A673 (cell line): ENCODE data around the gene PIK3R1. TPM values are rescaled to one million over a fixed set of nuclear protein-coding genes. Genes with fewer than 3 reads are reported as not detected.
A peak's percentile ranks its signal among the peaks of the same experiment; 100 is the strongest.

Experiments used
- BruUV-seq: library from RNA; stranded (reverse); fragments of 400-500 nt; replicated peaks from 2 replicates; lab custom pipeline; 2021; lab: Mats Ljungman, UMichigan
- CTCF ChIA-PET: fragments of 300-600 bp; sonication (Branson Sonifier 250); formaldehyde crosslinking; loops from one replicate; lab custom pipeline; 2022; ENCODE audit warnings: antibody characterized with exemption; lab: Charles Lee
- POLR2A ChIA-PET: fragments of 300-600 bp; sonication (Branson Sonifier 250); formaldehyde crosslinking; loops from one replicate; lab custom pipeline; 2022; ENCODE audit warnings: antibody characterized with exemption; ENCODE audit not compliant: low non-redundant PET; lab: Charles Lee
- DNase-seq: peaks from one replicate; pipeline ENCODE4 v3.0.0-alpha.2; 2015; ENCODE audit warnings: low spot score
- H3K27ac ChIP-seq: fragments of 200-600 bp; sonication (generic); 2 replicates; pipeline ENCODE4 v1.5.1; 2016; ENCODE audit warnings: mixed run types, low read depth, mild to moderate bottlenecking, mixed read lengths, antibody characterized with exemption, low read length; ENCODE audit not compliant: poor library complexity, severe bottlenecking
- H3K27me3 ChIP-seq: fragments of 200-600 bp; sonication (generic); replicated peaks from 2 replicates; pipeline ENCODE4 v1.6.1; 2017; ENCODE audit warnings: mixed run types, low read depth, mild to moderate bottlenecking, mixed read lengths, antibody characterized with exemption, low read length; ENCODE audit not compliant: insufficient read depth, poor library complexity
- H3K36me3 ChIP-seq: fragments of 200-600 bp; sonication (generic); 2 replicates; pipeline ENCODE4 v1.6.1; 2016; ENCODE audit warnings: mixed run types, mild to moderate bottlenecking, mixed read lengths, antibody characterized with exemption, low read length; ENCODE audit not compliant: insufficient read depth, poor library complexity, severe bottlenecking
- H3K4me1 ChIP-seq: fragments of 200-600 bp; sonication (generic); 2 replicates; pipeline ENCODE4 v1.6.1; 2017; ENCODE audit warnings: mixed run types, mild to moderate bottlenecking, mixed read lengths, antibody characterized with exemption, low read length; ENCODE audit not compliant: insufficient read depth, poor library complexity, severe bottlenecking
- H3K4me3 ChIP-seq: fragments of 200-600 bp; sonication (generic); 2 replicates; pipeline ENCODE4 v1.5.1; 2016; ENCODE audit warnings: low read depth, mixed run types, mild to moderate bottlenecking, mixed read lengths, low read length; ENCODE audit not compliant: poor library complexity, severe bottlenecking
- H3K9me3 ChIP-seq: fragments of 200-600 bp; sonication (generic); 2 replicates; pipeline ENCODE4 v1.6.1; 2016; ENCODE audit warnings: mixed run types, low read depth, mild to moderate bottlenecking, mixed read lengths, antibody characterized with exemption, low read length; ENCODE audit not compliant: poor library complexity, severe bottlenecking
- EZH2 ChIP-seq: fragments of 200-600 bp; sonication (generic); IDR thresholded peaks from 2 replicates; pipeline ENCODE4 v1.6.1; 2017; ENCODE audit warnings: borderline replicate concordance, low read depth, mild to moderate bottlenecking, mixed read lengths, antibody characterized with exemption, low read length; ENCODE audit not compliant: poor library complexity, severe bottlenecking
- intact Hi-C: fragments of 100-400 bp; cut with micrococcal nuclease; formaldehyde crosslinking; loops from one replicate; pipeline ENCODE4 v1.10.0; 2022; ENCODE audit not compliant: unreplicated experiment
- total RNA-seq: library from RNA; stranded (reverse); gene quantifications from 2 replicates; pipeline ENCODE4 v1.2.3, GENCODE V29; 2021
- TF ChIP-seq, protein P1 (sequence below): fragments of 300-800, 200-600 bp; sonication (generic); conservative IDR thresholded peaks from 2 replicates; pipeline ENCODE4 v1.5.1; 2017; ENCODE audit warnings: low read depth, mild to moderate bottlenecking, antibody characterized with exemption, low read length, moderate library complexity, mixed read lengths

Gene PIK3R1
- total RNA-seq, 1 experiment from 2014 or later = 57.9 TPM

GRCh38 chr5:68303754-68304420, 88.3 kb downstream of the PIK3R1 start:
- H3K27me3 ChIP-seq = no peaks in the 10 kb centered on the region
- no peak for TF ChIP-seq EZH2
- TF ChIP-seq, protein P1, sequence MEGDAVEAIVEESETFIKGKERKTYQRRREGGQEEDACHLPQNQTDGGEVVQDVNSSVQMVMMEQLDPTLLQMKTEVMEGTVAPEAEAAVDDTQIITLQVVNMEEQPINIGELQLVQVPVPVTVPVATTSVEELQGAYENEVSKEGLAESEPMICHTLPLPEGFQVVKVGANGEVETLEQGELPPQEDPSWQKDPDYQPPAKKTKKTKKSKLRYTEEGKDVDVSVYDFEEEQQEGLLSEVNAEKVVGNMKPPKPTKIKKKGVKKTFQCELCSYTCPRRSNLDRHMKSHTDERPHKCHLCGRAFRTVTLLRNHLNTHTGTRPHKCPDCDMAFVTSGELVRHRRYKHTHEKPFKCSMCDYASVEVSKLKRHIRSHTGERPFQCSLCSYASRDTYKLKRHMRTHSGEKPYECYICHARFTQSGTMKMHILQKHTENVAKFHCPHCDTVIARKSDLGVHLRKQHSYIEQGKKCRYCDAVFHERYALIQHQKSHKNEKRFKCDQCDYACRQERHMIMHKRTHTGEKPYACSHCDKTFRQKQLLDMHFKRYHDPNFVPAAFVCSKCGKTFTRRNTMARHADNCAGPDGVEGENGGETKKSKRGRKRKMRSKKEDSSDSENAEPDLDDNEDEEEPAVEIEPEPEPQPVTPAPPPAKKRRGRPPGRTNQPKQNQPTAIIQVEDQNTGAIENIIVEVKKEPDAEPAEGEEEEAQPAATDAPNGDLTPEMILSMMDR = no peak
- intact Hi-C loops = no loop called here
- H3K27ac ChIP-seq = no peak overlapping the region
- H3K4me3 ChIP-seq = no peak overlapping the region
- POLR2A ChIA-PET = interaction anchor here (1.1 kb wide), 1 partner anchor 14 kb away, joined by 3 read pairs; no protein-coding TSS in a partner anchor
- BruUV-seq = no TSS peak
- H3K4me1 ChIP-seq = peaks cover 10% of the 10 kb centered on the region
- CTCF ChIA-PET = no interaction called here
- DNase-seq = no peak
- H3K36me3 ChIP-seq = peaks cover 7% of the 10 kb centered on the region
- no peaks in the 10 kb centered on the region for H3K9me3 ChIP-seq

DNA sequence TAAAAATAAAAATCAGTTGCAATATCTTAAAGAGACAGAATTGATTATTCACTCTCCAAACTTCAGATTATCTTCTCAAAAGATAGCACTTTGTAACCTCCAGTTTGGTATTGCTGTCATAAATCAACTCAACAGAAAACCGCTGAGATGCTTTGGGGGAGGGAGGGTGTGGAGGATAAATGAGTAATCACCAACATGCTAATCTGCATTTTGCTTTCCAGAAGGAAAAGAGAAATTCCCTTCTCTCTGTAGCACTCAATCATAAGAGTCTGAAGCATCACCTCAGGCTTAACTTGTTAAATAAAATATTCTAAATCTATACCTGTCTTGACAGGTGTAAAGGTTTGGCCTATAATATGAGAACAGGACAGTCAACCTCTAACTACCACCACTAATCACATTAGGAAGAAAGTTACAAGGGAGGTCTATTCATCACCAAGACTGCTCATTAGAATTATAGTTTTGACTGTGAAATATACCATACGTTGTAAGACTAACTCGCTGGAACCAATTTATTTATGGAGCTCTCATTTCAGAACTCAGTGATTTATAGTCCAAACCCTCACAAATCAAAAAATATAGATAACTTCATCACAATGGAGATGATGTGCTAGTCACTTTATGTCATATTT, 89.0 kb downstream of the PIK3R1 start:
- Histone ChIP-seq H3K27ac (no peak overlapping the region), H3K4me3 (no peak overlapping the region), H3K36me3 (peaks cover under 1% of the 10 kb centered on the region), H3K27me3 (no peaks in the 10 kb centered on the region), H3K9me3 (no peaks in the 10 kb centered on the region), H3K4me1 (peaks cover 10% of the 10 kb centered on the region)
- DNase-seq = peak; percentile 28
- BruUV-seq = no TSS peak
- ChIA-PET POLR2A (interaction anchor here (1.1 kb wide), 1 partner anchor 14 kb away, joined by 3 read pairs; no protein-coding TSS in a partner anchor), CTCF (no interaction called here)
- intact Hi-C loops = no loop called here
- TF ChIP-seq EZH2 = no peak
- TF ChIP-seq, protein P1 = no peak

- ChIA-PET CTCF (no interaction called here), POLR2A (no interaction called here)
- intact Hi-C loops = no loop called here
- no peak overlapping the region for H3K27ac ChIP-seq
- no peaks in the 10 kb centered on the region for H3K9me3 ChIP-seq
- peaks cover 10% of the 10 kb centered on the region for H3K4me1 ChIP-seq
- BruUV-seq = no TSS peak
- TF ChIP-seq, protein P1 = no peak
- TF ChIP-seq EZH2 = no peak
- H3K36me3 ChIP-seq = no peaks in the 10 kb centered on the region
- no peak for DNase-seq
- H3K4me3 ChIP-seq = no peak overlapping the region
- H3K27me3 ChIP-seq = no peaks in the 10 kb centered on the region
Measured at GRCh38 chr5:68305223-68305870, 89.8 kb downstream of the PIK3R1 start.
